Glomerular endothelial cell (primary cell): ENCODE results near the gene HAND1. TPM values are rescaled to one million over a fixed set of nuclear protein-coding genes. Genes with fewer than 3 reads are reported as not detected.
"Not testable (repeated sequence)": the region's sequence is repeated elsewhere in the genome, so short reads cannot be mapped to it uniquely, and the experiment has no call there.

Source experiments
- DNase-seq: peaks from one replicate; pipeline ENCODE4 v3.0.0-alpha.2; 2011; ENCODE audit warnings: low read depth, low spot score; ENCODE audit errors: extremely low read depth
- total RNA-seq: library from RNA; depleted of rRNA; stranded (reverse); fragments of >200 nt; gene quantifications from 2 replicates; pipeline ENCODE4 v1.2.3, GENCODE V29; 2015

The HAND1 gene
- not detected in 2 replicates for total RNA-seq

GRCh38 chr5:154478224-154478565 is at the start of gene HAND1:
Gene HAND1, minus strand, starts transcription at chr5:154478227. Its CDS starts 219 bp downstream, at chr5:154478008.
- DNase-seq, result no peak

- no peak for DNase-seq
Measured at GRCh38 chr5:154526231-154527226, 48.5 kb upstream of the HAND1 start.

GRCh38 chr5:154524859-154525258 is 46.8 kb upstream of the HAND1 start:
- no peak for DNase-seq

- no peak for DNase-seq
Measured at GRCh38 chr5:154524181-154524580, 46.2 kb upstream of the HAND1 start.

GRCh38 chr5:154523709-154524108 is 45.7 kb upstream of the HAND1 start:
- DNase-seq, result no peak

GRCh38 chr5:154523104-154523503 is 45.1 kb upstream of the HAND1 start:
- no peak for DNase-seq

- no peak for DNase-seq
Measured at GRCh38 chr5:154522284-154522683, 44.3 kb upstream of the HAND1 start.

- no peak for DNase-seq
Measured at GRCh38 chr5:154521756-154522155, 43.7 kb upstream of the HAND1 start.

GRCh38 chr5:154520861-154521453 is 42.9 kb upstream of the HAND1 start:
- no peak for DNase-seq

GRCh38 chr5:154519359-154519758 is 41.3 kb upstream of the HAND1 start:
- DNase-seq, result no peak

- no peak for DNase-seq
Measured at GRCh38 chr5:154518438-154518867, 40.4 kb upstream of the HAND1 start.

GRCh38 chr5:154517810-154518437 is 39.9 kb upstream of the HAND1 start:
- DNase-seq, result no peak

GRCh38 chr5:154517181-154517580 is 39.2 kb upstream of the HAND1 start:
- DNase-seq, result no peak

- no peak for DNase-seq
Measured at GRCh38 chr5:154516475-154516874, 38.4 kb upstream of the HAND1 start.

GRCh38 chr5:154515488-154515887 is 37.5 kb upstream of the HAND1 start:
- not testable (repeated sequence) for DNase-seq

GRCh38 chr5:154514331-154514730 is 36.3 kb upstream of the HAND1 start:
- no peak for DNase-seq

- DNase-seq, result no peak
Measured at GRCh38 chr5:154513669-154514084, 35.6 kb upstream of the HAND1 start.

- DNase-seq, result no peak
Measured at GRCh38 chr5:154511984-154512383, 34.0 kb upstream of the HAND1 start.

GRCh38 chr5:154509784-154510555 is 31.9 kb upstream of the HAND1 start:
- no peak for DNase-seq

- DNase-seq, result no peak
Measured at GRCh38 chr5:154508114-154508513, 30.1 kb upstream of the HAND1 start.

GRCh38 chr5:154506716-154507080 is 28.7 kb upstream of the HAND1 start:
- DNase-seq, result no peak
